IMR-90 (cell line): ENCODE data around the gene RGS9. TPM values are rescaled to one million over a fixed set of nuclear protein-coding genes. Genes with fewer than 3 reads are reported as not detected.

Experiments used
- ATAC-seq: fragments of 200-7000 bp; cut with Tn5 transposase; 2 replicates; pipeline ENCODE4 v1.9.1; 2020; ENCODE audit warnings: low read depth, mild to moderate bottlenecking, moderate library complexity
- BruUV-seq: library from RNA; stranded (reverse); fragments of 400-500 nt; replicated peaks from 2 replicates; lab custom pipeline; 2021; lab: Mats Ljungman, UMichigan
- CTCF ChIA-PET: fragments of 300-600 bp; formaldehyde crosslinking; extraction: SDS; loops from one replicate; lab custom pipeline; 2021; ENCODE audit warnings: antibody characterized with exemption; lab: Yijun Ruan, JAX
- POLR2A ChIA-PET: fragments of 300-600 bp; sonication (Branson Sonifier 250); formaldehyde crosslinking; loops from one replicate; lab custom pipeline; 2022; ENCODE audit warnings: antibody characterized with exemption; ENCODE audit not compliant: unreplicated experiment; lab: Charles Lee
- DNase-seq: peaks from one replicate; pipeline ENCODE4 v3.0.0; 2013
- H2AFZ ChIP-seq: replicated peaks from 2 replicates; pipeline ENCODE3; 2013; ENCODE audit warnings: low read length, mild to moderate bottlenecking; ENCODE audit not compliant: poor library complexity
- H2AK5ac ChIP-seq: 2 replicates; pipeline ENCODE4 v1.6.1; 2013; ENCODE audit warnings: low read depth, low read length, inconsistent platforms
- H2AK9ac ChIP-seq: replicated peaks from 2 replicates; pipeline ENCODE3; 2013; ENCODE audit warnings: mild to moderate bottlenecking, low read depth, low read length, moderate library complexity; ENCODE audit not compliant: poor library complexity
- H2BK120ac ChIP-seq: 2 replicates; pipeline ENCODE4 v1.6.1; 2013; ENCODE audit warnings: low read depth, low read length, inconsistent platforms
- H2BK15ac ChIP-seq: 3 replicates; pipeline ENCODE4 v1.6.1; 2013; ENCODE audit warnings: low read depth, low read length, inconsistent platforms
- H2BK20ac ChIP-seq: 2 replicates; pipeline ENCODE4 v1.6.1; 2013; ENCODE audit warnings: low read depth, mild to moderate bottlenecking, inconsistent platforms, low read length, moderate library complexity
- H2BK5ac ChIP-seq: 2 replicates; pipeline ENCODE4 v1.6.1; 2013; ENCODE audit warnings: mild to moderate bottlenecking, low read depth, low read length, inconsistent platforms; ENCODE audit not compliant: poor library complexity, severe bottlenecking
- H3K14ac ChIP-seq: replicated peaks from 2 replicates; pipeline ENCODE4 v1.6.1; 2013; ENCODE audit warnings: low read depth, low read length, inconsistent platforms
- H3K18ac ChIP-seq: 2 replicates; pipeline ENCODE4 v1.6.1; 2013; ENCODE audit warnings: low read depth, low read length, control low read depth
- H3K23ac ChIP-seq: 2 replicates; pipeline ENCODE4 v1.6.1; 2013; ENCODE audit warnings: low read depth, low read length, inconsistent platforms
- H3K27ac ChIP-seq: 2 replicates; pipeline ENCODE4 v1.5.1; 2013; ENCODE audit warnings: mild to moderate bottlenecking, control low read depth, low read length; ENCODE audit not compliant: insufficient read depth
- H3K27me3 ChIP-seq: 2 replicates; pipeline ENCODE4 v1.6.1; 2013; ENCODE audit warnings: low read length; ENCODE audit not compliant: control insufficient read depth, insufficient read depth
- H3K36me3 ChIP-seq: 2 replicates; pipeline ENCODE4 v1.6.1; 2013; ENCODE audit warnings: low read length, mixed read lengths; ENCODE audit not compliant: control insufficient read depth, insufficient read depth
- H3K4ac ChIP-seq: 2 replicates; pipeline ENCODE4 v1.6.1; 2013; ENCODE audit warnings: low read depth, low read length, inconsistent platforms
- H3K4me1 ChIP-seq: 2 replicates; pipeline ENCODE4 v1.6.1; 2013; ENCODE audit warnings: low read length, mixed read lengths; ENCODE audit not compliant: control insufficient read depth, insufficient read depth
- H3K4me2 ChIP-seq: 2 replicates; pipeline ENCODE4 v1.6.1; 2013; ENCODE audit warnings: low read depth, mild to moderate bottlenecking, control low read depth, low read length, moderate library complexity
- H3K4me3 ChIP-seq: 2 replicates; pipeline ENCODE4 v1.5.1; 2013; ENCODE audit warnings: low read depth, mild to moderate bottlenecking, control low read depth, low read length, moderate library complexity; ENCODE audit not compliant: insufficient read depth
- H3K56ac ChIP-seq: 2 replicates; pipeline ENCODE4 v1.6.1; 2013; ENCODE audit warnings: low read length, inconsistent platforms; ENCODE audit not compliant: insufficient read depth; ENCODE audit errors: extremely low read depth
- H3K79me1 ChIP-seq, 2 experiments: 2 replicates each; pipeline ENCODE4 v1.6.1; 2013; ENCODE audit warnings: low read length in 2 of 2, inconsistent platforms in 1 of 2, low read depth in 1 of 2
- H3K9ac ChIP-seq: 2 replicates; pipeline ENCODE4 v1.6.1; 2013; ENCODE audit warnings: low read depth, low read length, control low read depth
- H3K9me1 ChIP-seq: 2 replicates; pipeline ENCODE4 v1.6.1; 2013; ENCODE audit warnings: low read length, inconsistent platforms; ENCODE audit not compliant: insufficient read depth
- H3K9me3 ChIP-seq: 2 replicates; pipeline ENCODE4 v1.6.1; 2013; ENCODE audit warnings: low read length; ENCODE audit not compliant: control insufficient read depth, insufficient read depth
- H4K20me1 ChIP-seq: 2 replicates; pipeline ENCODE4 v1.6.1; 2013; ENCODE audit warnings: low read length, inconsistent platforms; ENCODE audit not compliant: insufficient read depth
- H4K5ac ChIP-seq: 2 replicates; pipeline ENCODE4 v1.6.1; 2013; ENCODE audit warnings: mild to moderate bottlenecking, low read depth, low read length, control low read depth
- H4K8ac ChIP-seq, 2 experiments: 2 replicates each; pipeline ENCODE4 v1.6.1; 2013; ENCODE audit warnings: low read depth in 2 of 2, low read length in 2 of 2, control low read depth in 1 of 2, inconsistent platforms in 1 of 2
- H4K91ac ChIP-seq: 2 replicates; pipeline ENCODE4 v1.6.1; 2013; ENCODE audit warnings: low read depth, low read length, inconsistent platforms; ENCODE audit not compliant: insufficient read depth
- BHLHE40 ChIP-seq: fragments of 150-350 bp; IDR thresholded peaks from 2 replicates; pipeline ENCODE4 v1.6.1; 2016; ENCODE audit warnings: mild to moderate bottlenecking, low read depth, low read length
- CEBPB ChIP-seq: IDR thresholded peaks from 2 replicates; pipeline ENCODE4 v1.6.1; 2012; ENCODE audit warnings: low read depth, low read length, improper control_type of control experiment
- CTCF ChIP-seq: conservative IDR thresholded peaks from 2 replicates; pipeline ENCODE4 v1.5.1; 2012; ENCODE audit warnings: mild to moderate bottlenecking, low read depth, low read length, improper control_type of control experiment
- FOS ChIP-seq: fragments of 150-350 bp; IDR thresholded peaks from 2 replicates; pipeline ENCODE4 v1.6.1; 2016; ENCODE audit warnings: low read depth, low read length
- MAZ ChIP-seq: IDR thresholded peaks from 2 replicates; pipeline ENCODE4 v1.6.1; 2012; ENCODE audit warnings: low read depth, mild to moderate bottlenecking, low read length, improper control_type of control experiment, moderate library complexity, borderline replicate concordance
- MXI1 ChIP-seq: IDR thresholded peaks from 2 replicates; pipeline ENCODE4 v1.6.1; 2012; ENCODE audit warnings: low read depth, mild to moderate bottlenecking, low read length, moderate library complexity, borderline replicate concordance
- NFE2L2 ChIP-seq: fragments of 150-350 bp; IDR thresholded peaks from 2 replicates; pipeline ENCODE4 v1.6.1; 2016; ENCODE audit warnings: low read depth, mild to moderate bottlenecking, low read length
- POLR2A ChIP-seq: IDR thresholded peaks from 2 replicates; pipeline ENCODE4 v1.6.1; 2012; ENCODE audit warnings: mild to moderate bottlenecking, low read depth, low read length
- RAD21 ChIP-seq: IDR thresholded peaks from 2 replicates; pipeline ENCODE4 v1.6.1; 2012; ENCODE audit warnings: low read length, improper control_type of control experiment
- RFX5 ChIP-seq: IDR thresholded peaks from 2 replicates; pipeline ENCODE4 v1.8.0; 2012; ENCODE audit warnings: low read depth, mild to moderate bottlenecking, low read length, moderate library complexity
- SMC3 ChIP-seq: fragments of 150-350 bp; IDR thresholded peaks from 2 replicates; pipeline ENCODE4 v1.6.1; 2016; ENCODE audit warnings: low read depth, mild to moderate bottlenecking, antibody characterized with exemption, low read length, moderate library complexity
- USF2 ChIP-seq: fragments of 150-350 bp; IDR thresholded peaks from 2 replicates; pipeline ENCODE4 v1.6.1; 2017; ENCODE audit warnings: mild to moderate bottlenecking, antibody characterized with exemption, low read length, low read depth
- WGBS, 2 experiments: methylation state at CpG; one replicate each; pipeline versions ENCODE4 v1.1.5 to v1.1.7; 2013; ENCODE audit warnings: missing lambda C conversion rate in 2 of 2; ENCODE audit not compliant: insufficient read length in 1 of 2; ENCODE audit errors: extremely low coverage in 2 of 2; 5-methylcytosine and 5-hydroxymethylcytosine counted together
- dilution Hi-C: fragments of 300-500 bp; cut with HindIII; formaldehyde crosslinking; loops from one replicate; pipeline ENCODE4 v1.14.3; 2018; ENCODE audit warnings: low sequenced_read_pairs; ENCODE audit not compliant: unreplicated experiment
- in situ Hi-C: fragments of 300-500 bp; cut with MboI; formaldehyde crosslinking; loops from 3 replicates; pipeline ENCODE4 v1.14.3; 2019; ENCODE audit warnings: low sequenced_read_pairs, inconsistent platforms, mixed read lengths
- intact Hi-C: fragments of 100-400 bp; cut with micrococcal nuclease; formaldehyde crosslinking; loops from 2 replicates; pipeline ENCODE4 v1.10.0; 2022
- polyA plus RNA-seq, 3 experiments: library from polyadenylated mRNA; depleted of rRNA; stranded (reverse); fragments of >200 nt; gene quantifications; 2 replicates each; pipeline ENCODE4 v1.2.3, GENCODE V29; 2012; ENCODE audit warnings: low replicate concordance in 1 of 3
- total RNA-seq: library from RNA; depleted of rRNA; stranded (reverse); fragments of >200 nt; gene quantifications from 2 replicates; pipeline ENCODE4 v1.2.3, GENCODE V29; 2012
- TF ChIP-seq, protein P1 (sequence below): fragments of 150-350 bp; IDR thresholded peaks from 2 replicates; pipeline ENCODE4 v1.6.1; 2016; ENCODE audit warnings: low read depth, mild to moderate bottlenecking, low read length, moderate library complexity, borderline replicate concordance

RGS9 gene
- total and polyA plus RNA-seq, 2 of the 4 experiments (the other 2 are of a cell fraction): 0.90 to 1.1 TPM

- ATAC-seq (no peak), DNase-seq (no peak)
- no peak overlapping the region for H3K4ac ChIP-seq
- ChIA-PET POLR2A (no interaction called here), CTCF (no interaction called here)
- intact Hi-C loops (loop anchor here (5.0 kb wide), 1 partner anchor 88 kb away; no protein-coding TSS in a partner anchor), in situ Hi-C loops (no loop called here), dilution Hi-C loops (no loop called here)
- TF ChIP-seq MXI1: no peak
- no peak for TF ChIP-seq SMC3
- no peak for TF ChIP-seq MAZ
- no peak for TF ChIP-seq CTCF
- no peak for TF ChIP-seq USF2
- no peak for TF ChIP-seq RFX5
- no peak for TF ChIP-seq FOS
- TF ChIP-seq, protein P1, sequence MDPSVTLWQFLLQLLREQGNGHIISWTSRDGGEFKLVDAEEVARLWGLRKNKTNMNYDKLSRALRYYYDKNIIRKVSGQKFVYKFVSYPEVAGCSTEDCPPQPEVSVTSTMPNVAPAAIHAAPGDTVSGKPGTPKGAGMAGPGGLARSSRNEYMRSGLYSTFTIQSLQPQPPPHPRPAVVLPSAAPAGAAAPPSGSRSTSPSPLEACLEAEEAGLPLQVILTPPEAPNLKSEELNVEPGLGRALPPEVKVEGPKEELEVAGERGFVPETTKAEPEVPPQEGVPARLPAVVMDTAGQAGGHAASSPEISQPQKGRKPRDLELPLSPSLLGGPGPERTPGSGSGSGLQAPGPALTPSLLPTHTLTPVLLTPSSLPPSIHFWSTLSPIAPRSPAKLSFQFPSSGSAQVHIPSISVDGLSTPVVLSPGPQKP: no peak
- TF ChIP-seq POLR2A: no peak
- TF ChIP-seq RAD21: no peak
- no peak for TF ChIP-seq CEBPB
- no peak for TF ChIP-seq NFE2L2
- TF ChIP-seq BHLHE40: no peak
- no peak overlapping the region for H3K18ac ChIP-seq
- no peaks in the 10 kb centered on the region for H3K9me3 ChIP-seq
- no peak overlapping the region for H3K4me3 ChIP-seq
- no peak overlapping the region for H2BK120ac ChIP-seq
- H2BK20ac ChIP-seq: no peak overlapping the region
- H4K8ac ChIP-seq: no peak overlapping the region
- H3K4me1 ChIP-seq: peaks cover 4% of the 10 kb centered on the region
- H2AK9ac ChIP-seq: no peak overlapping the region
- no peak overlapping the region for H3K14ac ChIP-seq
- 0 out of 2 replicates have a peak overlapping the region, but pooled peaks have one; percentile 33 for H2AK5ac ChIP-seq
- H3K23ac ChIP-seq: no peak overlapping the region
- no peak overlapping the region for H2BK15ac ChIP-seq
- WGBS, 2 experiments: no CpG with 5 or more reads among the region's 6 CpGs
- BruUV-seq: no TSS peak
- no peak overlapping the region for H2AFZ ChIP-seq
- H3K36me3 ChIP-seq: no peaks in the 10 kb centered on the region
- H3K56ac ChIP-seq: no peak overlapping the region
- no peak overlapping the region for H3K27ac ChIP-seq
- H3K9me1 ChIP-seq: peaks cover 1% of the 10 kb centered on the region; the same call in 1 of the 2 replicates
- no peak overlapping the region for H3K9ac ChIP-seq
- H2BK5ac ChIP-seq: peak overlapping the region; percentile 24
- no peak overlapping the region for H4K91ac ChIP-seq
- H3K27me3 ChIP-seq: no peaks in the 10 kb centered on the region
- H3K79me1 ChIP-seq: no peaks in the 10 kb centered on the region
- H3K4me2 ChIP-seq: no peak overlapping the region
- peaks cover 4% of the 10 kb centered on the region; the same call in 1 of the 2 replicates for H4K20me1 ChIP-seq
- no peak overlapping the region for H4K5ac ChIP-seq
Measured at GRCh38 chr17:65109543-65109942, 27.6 kb upstream of the RGS9 start.
